Cardiac muscle cell (in vitro differentiated cells and primary cell): Measurements from ENCODE around the gene WDR48. TPM values are rescaled to one million over a fixed set of nuclear protein-coding genes. Genes with fewer than 3 reads are reported as not detected.

Experiments
- DNase-seq, 2 donors: peaks; one replicate each; pipeline versions ENCODE4 v3.0.0 to v3.0.0-alpha.2; 2010 to 2017; ENCODE audit warnings: low read depth in 1 of 2, low spot score in 1 of 2
- H3K27ac ChIP-seq: fragments of 200-600 bp; sonication (generic); 2 replicates; pipeline ENCODE4 v1.5.1; 2016
- H3K27me3 ChIP-seq: fragments of 200-600 bp; sonication (generic); 2 replicates; pipeline ENCODE4 v1.6.0; 2016; ENCODE audit warnings: control low read depth
- H3K36me3 ChIP-seq: fragments of 200-600 bp; sonication (generic); 2 replicates; pipeline ENCODE4 v1.5.1; 2016; ENCODE audit warnings: control low read depth
- H3K4me1 ChIP-seq: fragments of 200-600 bp; sonication (generic); 2 replicates; pipeline ENCODE4 v1.8.1; 2017; ENCODE audit warnings: low read depth, mild to moderate bottlenecking, mixed run types
- H3K4me3 ChIP-seq: fragments of 200-600 bp; sonication (generic); 2 replicates; pipeline ENCODE4 v1.5.1; 2016; ENCODE audit warnings: mild to moderate bottlenecking
- H3K9me3 ChIP-seq: fragments of 200-600 bp; sonication (generic); 2 replicates; pipeline ENCODE4 v1.5.1; 2017; ENCODE audit warnings: low read depth, mild to moderate bottlenecking, control low read depth
- polyA plus RNA-seq: library from polyadenylated mRNA; unstranded; fragments of >200 nt; fragmentation: Nextera tagmentation; extraction: Ambion mirVana; gene quantifications from 2 replicates; pipeline ENCODE4 v1.2.1, GENCODE V29; 2016
- total RNA-seq: library from RNA; depleted of rRNA; stranded (reverse); fragments of >200 nt; gene quantifications from 2 replicates; pipeline ENCODE4 v1.2.3, GENCODE V29; 2016
- TF ChIP-seq, protein P1 (sequence below): IDR thresholded peaks from 2 replicates; pipeline ENCODE4 v1.5.1; 2012; ENCODE audit warnings: low read depth, mild to moderate bottlenecking, low read length

WDR48 gene
- total and polyA plus RNA-seq, 2 experiments from 2014 or later = 31.5 to 43.2 TPM

DNA sequence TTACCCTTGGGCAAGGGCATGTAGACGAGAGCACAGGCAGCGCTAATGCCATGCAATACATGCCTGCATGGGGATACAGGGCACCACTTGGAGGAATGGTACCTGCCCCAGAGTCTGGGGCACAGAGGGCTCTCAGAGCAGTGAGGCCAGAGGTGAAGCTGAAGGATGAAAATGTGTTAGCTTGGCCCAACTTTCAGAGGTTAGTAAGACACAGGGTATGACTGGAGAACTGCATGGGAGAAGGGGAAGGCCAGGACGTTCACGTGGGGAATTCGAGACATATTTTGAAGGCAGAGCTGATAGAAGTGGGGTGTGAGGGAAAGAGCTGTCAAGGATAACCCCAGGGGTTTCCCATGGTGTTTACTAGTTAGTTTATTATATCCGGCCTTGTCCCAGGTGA is 82.0 kb downstream of the WDR48 start:
- Histone ChIP-seq H3K36me3 (no peaks in the 10 kb centered on the region), H3K27ac (no peak overlapping the region), H3K9me3 (no peaks in the 10 kb centered on the region), H3K4me3 (no peak overlapping the region), H3K27me3 (no peaks in the 10 kb centered on the region), H3K4me1 (no peaks in the 10 kb centered on the region)
- TF ChIP-seq, protein P1, sequence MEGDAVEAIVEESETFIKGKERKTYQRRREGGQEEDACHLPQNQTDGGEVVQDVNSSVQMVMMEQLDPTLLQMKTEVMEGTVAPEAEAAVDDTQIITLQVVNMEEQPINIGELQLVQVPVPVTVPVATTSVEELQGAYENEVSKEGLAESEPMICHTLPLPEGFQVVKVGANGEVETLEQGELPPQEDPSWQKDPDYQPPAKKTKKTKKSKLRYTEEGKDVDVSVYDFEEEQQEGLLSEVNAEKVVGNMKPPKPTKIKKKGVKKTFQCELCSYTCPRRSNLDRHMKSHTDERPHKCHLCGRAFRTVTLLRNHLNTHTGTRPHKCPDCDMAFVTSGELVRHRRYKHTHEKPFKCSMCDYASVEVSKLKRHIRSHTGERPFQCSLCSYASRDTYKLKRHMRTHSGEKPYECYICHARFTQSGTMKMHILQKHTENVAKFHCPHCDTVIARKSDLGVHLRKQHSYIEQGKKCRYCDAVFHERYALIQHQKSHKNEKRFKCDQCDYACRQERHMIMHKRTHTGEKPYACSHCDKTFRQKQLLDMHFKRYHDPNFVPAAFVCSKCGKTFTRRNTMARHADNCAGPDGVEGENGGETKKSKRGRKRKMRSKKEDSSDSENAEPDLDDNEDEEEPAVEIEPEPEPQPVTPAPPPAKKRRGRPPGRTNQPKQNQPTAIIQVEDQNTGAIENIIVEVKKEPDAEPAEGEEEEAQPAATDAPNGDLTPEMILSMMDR = no peak
- DNase-seq = no peak

DNA sequence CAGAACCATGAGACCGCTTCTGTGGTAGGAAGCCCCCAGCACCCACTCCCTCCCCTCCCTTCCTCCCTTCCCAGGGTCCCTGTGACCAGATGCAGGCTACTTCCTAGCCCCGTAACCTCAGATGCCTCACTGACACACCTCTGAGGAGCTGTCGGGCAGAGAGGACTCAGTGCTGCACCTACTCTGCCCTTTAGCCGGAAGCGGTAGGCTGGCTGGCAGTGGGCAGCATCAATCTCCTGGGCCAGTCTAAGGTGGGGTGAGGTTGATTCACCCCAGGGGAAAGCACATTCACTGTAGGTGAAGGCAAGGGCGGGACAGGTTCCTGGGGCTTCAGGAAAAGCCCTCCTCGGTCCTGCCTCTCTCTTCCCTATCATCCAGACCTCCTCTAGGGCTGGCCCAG is 82.5 kb downstream of the WDR48 start:
- TF ChIP-seq, protein P1 = no peak
- Histone ChIP-seq H3K36me3 (no peaks in the 10 kb centered on the region), H3K4me3 (no peak overlapping the region), H3K27ac (no peak overlapping the region), H3K27me3 (no peaks in the 10 kb centered on the region), H3K4me1 (no peaks in the 10 kb centered on the region), H3K9me3 (no peaks in the 10 kb centered on the region)
- DNase-seq = no peak

DNA sequence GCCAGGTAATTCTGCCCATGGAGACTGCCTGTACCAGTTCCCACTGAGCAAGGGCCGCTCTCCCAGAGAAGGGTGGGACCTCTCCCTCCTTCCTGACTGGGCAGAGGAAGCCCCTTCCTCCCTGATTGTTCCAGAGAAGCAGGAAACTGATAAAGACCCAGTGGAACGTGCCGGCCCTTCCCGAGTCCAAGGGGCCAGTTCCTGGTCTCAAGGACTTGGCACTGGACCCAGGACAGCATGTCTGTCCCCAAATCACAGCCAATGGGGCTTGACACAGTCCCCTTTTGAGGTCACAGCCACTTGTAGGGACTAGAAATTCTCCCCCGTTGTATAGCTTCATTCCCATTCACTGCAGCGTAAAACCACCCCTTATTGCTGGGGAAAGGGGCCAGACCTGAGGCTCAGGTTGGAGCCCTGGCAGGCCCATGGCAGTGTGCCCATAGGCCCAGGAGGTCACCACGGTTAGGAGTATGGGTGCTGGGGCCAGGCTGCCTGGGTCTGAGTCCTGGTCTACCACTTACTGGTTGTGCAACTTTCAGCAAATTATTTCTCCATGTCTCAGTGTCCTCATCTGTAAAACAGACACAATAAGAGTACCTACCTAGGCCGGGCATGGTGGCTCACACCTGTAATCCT is 83.5 kb downstream of the WDR48 start:
- Histone ChIP-seq H3K9me3 (no peaks in the 10 kb centered on the region), H3K4me3 (no peak overlapping the region), H3K27ac (no peak overlapping the region), H3K36me3 (no peaks in the 10 kb centered on the region), H3K4me1 (no peaks in the 10 kb centered on the region), H3K27me3 (no peaks in the 10 kb centered on the region)
- no peak for DNase-seq
- TF ChIP-seq, protein P1 = no peak

DNA sequence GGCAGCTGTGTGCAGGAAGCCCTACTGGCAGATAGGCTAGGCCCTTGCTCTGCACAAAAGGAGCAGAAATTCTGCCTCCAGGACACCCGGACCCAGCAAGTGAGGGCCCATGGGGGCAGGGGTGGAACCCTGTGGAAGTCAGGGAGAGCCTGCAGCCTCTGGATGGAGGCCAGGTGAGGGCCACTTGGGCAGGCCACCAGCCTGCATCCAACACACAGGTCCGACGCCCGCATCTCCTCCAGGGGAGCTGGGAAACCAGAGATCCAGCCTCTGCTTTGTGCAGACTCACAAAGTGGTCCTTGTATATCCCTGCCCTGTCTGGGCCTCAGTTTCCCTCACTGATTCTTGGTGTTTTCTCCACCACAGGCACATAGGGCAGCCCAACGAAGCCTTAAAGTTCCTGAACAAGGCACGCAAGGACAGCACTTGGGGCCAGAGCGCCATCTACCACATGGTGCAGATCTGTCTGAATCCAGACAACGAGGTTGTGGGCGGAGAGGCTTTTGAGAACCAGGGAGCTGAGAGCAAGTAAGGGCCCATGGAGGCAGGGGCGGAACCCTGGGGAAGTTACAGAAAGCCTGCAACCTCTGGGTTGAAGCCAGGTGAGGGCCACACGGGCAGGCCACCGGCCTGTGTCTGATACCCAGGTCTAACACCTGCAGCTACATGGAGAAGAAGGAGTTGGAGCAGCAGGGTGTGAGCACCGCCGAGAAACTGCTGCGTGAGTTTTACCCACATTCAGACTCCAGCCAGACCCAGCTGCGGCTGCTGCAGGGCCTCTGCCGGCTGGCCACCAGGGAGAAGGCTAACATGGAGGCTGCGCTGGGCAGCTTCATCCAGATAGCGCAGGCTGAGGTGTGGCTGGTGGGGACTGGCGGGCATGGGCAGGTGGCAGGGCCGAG is 85.0 kb downstream of the WDR48 start:
- no peaks in the 10 kb centered on the region for H3K9me3 ChIP-seq
- H3K27ac ChIP-seq = no peak overlapping the region
- no peaks in the 10 kb centered on the region for H3K4me1 ChIP-seq
- DNase-seq = no peak
- H3K36me3 ChIP-seq = peaks cover 2% of the 10 kb centered on the region
- H3K27me3 ChIP-seq = no peaks in the 10 kb centered on the region
- TF ChIP-seq, protein P1 = no peak
- no peak overlapping the region for H3K4me3 ChIP-seq

DNA sequence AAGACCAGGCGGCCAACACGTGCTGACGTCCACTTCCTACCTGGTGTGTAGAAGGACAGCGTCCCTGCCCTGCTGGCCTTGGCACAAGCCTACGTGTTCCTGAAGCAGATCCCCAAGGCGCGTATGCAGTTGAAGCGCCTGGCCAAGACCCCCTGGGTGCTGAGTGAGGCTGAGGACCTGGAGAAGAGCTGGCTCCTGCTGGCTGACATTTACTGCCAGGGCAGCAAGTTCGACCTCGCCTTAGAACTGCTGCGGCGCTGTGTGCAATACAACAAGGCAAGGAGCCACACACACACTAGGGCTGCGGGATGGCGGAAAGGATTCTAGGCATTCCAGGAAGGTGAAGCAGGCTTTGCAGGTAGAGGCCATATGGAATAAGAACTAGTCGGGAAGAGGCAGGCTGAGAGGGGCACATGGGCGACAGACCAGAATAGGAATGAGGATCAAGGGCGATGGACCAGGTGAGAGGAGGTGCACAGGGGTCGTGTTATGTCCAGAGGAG is 85.7 kb downstream of the WDR48 start:
- no peaks in the 10 kb centered on the region for H3K27me3 ChIP-seq
- no peak overlapping the region for H3K27ac ChIP-seq
- TF ChIP-seq, protein P1 = no peak
- H3K9me3 ChIP-seq = no peaks in the 10 kb centered on the region
- no peak for DNase-seq
- H3K4me3 ChIP-seq = no peak overlapping the region
- H3K4me1 ChIP-seq = no peaks in the 10 kb centered on the region
- peaks cover 7% of the 10 kb centered on the region for H3K36me3 ChIP-seq
